ENCODE data around the gene GUCY1A1. TPM values are rescaled to one million over a fixed set of nuclear protein-coding genes. Genes with fewer than 3 reads are reported as not detected.

GUCY1A1 gene
- total RNA-seq, 3 donors from 2014 or later: 7.4 to 213 (median 18.8) TPM

DNA sequence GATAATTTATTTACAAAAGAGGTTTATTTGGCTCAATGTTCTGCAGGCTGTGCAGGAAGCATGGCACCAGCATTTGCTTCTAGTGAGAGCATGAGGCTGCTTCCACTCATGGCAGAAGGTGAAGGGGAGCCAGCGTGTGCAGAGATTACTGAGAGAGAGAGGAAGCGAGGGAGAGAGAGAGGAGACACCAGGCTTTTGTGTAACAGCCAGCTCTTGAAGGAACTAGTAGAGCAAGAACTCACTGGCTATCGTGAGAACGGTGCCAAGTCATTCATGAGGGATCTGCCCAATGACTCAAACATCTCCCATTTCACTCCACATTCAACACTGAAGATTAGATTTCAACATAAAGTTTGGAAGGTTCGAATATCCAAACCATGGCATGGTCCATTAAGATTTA is 12.7 kb downstream of the GUCY1A1 start:
- intact Hi-C loops (cut with DNase I, micrococcal nuclease): no loop called here
- no peaks in the 10 kb centered on the region for H3K9me3 ChIP-seq
- peaks cover 3% of the 10 kb centered on the region for H3K4me1 ChIP-seq (ENCODE audit: low read depth)
- H3K4me3 ChIP-seq: no peak overlapping the region
- H3K36me3 ChIP-seq (ENCODE audit: low read depth): no peaks in the 10 kb centered on the region
- TF ChIP-seq, protein P1, sequence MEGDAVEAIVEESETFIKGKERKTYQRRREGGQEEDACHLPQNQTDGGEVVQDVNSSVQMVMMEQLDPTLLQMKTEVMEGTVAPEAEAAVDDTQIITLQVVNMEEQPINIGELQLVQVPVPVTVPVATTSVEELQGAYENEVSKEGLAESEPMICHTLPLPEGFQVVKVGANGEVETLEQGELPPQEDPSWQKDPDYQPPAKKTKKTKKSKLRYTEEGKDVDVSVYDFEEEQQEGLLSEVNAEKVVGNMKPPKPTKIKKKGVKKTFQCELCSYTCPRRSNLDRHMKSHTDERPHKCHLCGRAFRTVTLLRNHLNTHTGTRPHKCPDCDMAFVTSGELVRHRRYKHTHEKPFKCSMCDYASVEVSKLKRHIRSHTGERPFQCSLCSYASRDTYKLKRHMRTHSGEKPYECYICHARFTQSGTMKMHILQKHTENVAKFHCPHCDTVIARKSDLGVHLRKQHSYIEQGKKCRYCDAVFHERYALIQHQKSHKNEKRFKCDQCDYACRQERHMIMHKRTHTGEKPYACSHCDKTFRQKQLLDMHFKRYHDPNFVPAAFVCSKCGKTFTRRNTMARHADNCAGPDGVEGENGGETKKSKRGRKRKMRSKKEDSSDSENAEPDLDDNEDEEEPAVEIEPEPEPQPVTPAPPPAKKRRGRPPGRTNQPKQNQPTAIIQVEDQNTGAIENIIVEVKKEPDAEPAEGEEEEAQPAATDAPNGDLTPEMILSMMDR (IDR thresholded peaks at IDR 0.05): no peak
- no peak for DNase-seq
- no peak for ATAC-seq

DNA sequence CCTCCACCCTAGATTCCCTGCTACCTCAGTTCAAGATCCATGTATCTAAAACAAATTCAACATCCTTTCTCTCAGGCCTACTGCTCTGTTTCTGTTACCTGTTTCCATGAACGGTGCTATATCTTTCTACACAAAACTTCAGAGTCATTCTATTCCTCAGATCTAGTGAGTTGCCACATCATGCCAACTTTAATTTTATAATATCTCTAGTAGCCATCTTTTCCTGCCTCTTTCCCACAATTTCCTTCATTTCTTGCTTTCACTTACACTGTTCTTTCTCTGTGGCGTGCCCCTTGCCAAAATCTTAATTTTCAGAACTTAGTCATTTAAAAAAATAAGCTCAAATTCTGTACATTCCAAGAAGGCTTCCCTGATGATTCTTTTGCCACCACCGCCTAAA is 15.2 kb downstream of the GUCY1A1 start:
- Histone ChIP-seq H3K4me1 (ENCODE audit: low read depth) (peaks cover 3% of the 10 kb centered on the region), H3K9me3 (no peaks in the 10 kb centered on the region), H3K36me3 (ENCODE audit: low read depth) (no peaks in the 10 kb centered on the region), H3K4me3 (no peak overlapping the region)
- intact Hi-C loops (cut with DNase I, micrococcal nuclease): loop anchor here in 1 of 2 donors (10.0 kb wide), 1 partner anchor 103 kb away; no protein-coding TSS in a partner anchor
- ATAC-seq: no peak
- DNase-seq: no peak
- TF ChIP-seq, protein P1 (IDR thresholded peaks at IDR 0.05): no peak

DNA sequence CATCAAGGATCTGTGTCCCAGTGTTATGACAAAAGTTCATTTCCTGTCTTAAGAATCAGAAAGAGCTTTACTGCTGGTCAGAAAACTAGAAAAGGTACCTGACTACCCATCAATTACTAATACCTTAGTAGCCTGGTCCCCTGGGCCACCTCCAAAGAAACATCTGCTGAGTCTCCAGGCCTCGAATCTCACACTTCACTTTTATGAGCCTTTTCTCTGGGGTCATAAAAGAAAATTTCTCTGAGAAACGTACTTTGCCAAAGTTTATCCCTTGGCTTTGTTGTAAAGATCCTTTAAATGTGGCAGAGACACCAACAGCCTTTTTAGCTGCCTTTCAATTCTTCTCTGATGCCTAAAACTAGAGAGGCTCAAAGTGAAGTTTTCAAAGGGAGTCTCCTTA is 17.8 kb downstream of the GUCY1A1 start:
- ATAC-seq (no peak), DNase-seq (no peak)
- intact Hi-C loops (cut with DNase I, micrococcal nuclease): loop anchor here in 1 of 2 donors (10.0 kb wide), 1 partner anchor 100 kb away; no protein-coding TSS in a partner anchor
- no peak overlapping the region for H3K4me3 ChIP-seq
- H3K9me3 ChIP-seq: no peaks in the 10 kb centered on the region
- peaks cover under 1% of the 10 kb centered on the region for H3K4me1 ChIP-seq (ENCODE audit: low read depth)
- no peaks in the 10 kb centered on the region for H3K36me3 ChIP-seq (ENCODE audit: low read depth)
- TF ChIP-seq, protein P1 (IDR thresholded peaks at IDR 0.05): no peak

DNA sequence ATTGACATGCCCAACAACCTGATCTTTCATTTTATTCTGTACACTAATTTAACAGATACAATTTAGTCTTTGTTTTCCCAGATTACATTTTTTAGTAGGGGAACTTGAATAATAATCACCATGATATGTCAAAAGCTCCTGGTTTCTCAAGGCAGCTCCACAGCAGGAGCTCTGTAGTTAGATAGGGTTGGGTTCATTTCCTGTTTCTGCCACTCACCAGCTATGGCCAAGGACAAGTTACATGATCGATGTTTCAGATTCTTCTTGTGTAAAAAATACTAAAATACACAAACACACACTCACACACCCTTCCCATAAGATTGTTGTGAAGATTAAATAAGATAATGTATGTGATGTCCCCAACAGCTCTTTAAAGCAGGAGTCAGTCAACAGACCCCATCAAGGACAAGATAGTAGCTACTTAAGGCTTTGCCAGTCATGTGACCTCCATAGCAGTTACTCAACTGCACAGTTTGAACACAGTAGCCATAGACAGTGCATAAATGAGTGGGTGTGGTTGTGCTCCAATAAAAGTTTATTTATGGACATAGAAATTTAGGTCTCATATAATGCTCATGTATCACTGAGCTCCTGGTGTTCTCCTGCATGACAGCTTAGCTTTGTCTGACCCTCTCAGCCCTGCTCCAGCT is 18.4 kb downstream of the GUCY1A1 start:
- no peak for ATAC-seq
- Histone ChIP-seq H3K4me3 (no peak overlapping the region), H3K4me1 (ENCODE audit: low read depth) (no peaks in the 10 kb centered on the region), H3K9me3 (no peaks in the 10 kb centered on the region), H3K36me3 (ENCODE audit: low read depth) (no peaks in the 10 kb centered on the region)
- intact Hi-C loops (cut with DNase I, micrococcal nuclease): loop anchor here in 1 of 2 donors (10.0 kb wide), 1 partner anchor 100 kb away; no protein-coding TSS in a partner anchor
- DNase-seq: no peak
- TF ChIP-seq, protein P1 (IDR thresholded peaks at IDR 0.05): no peak

DNA sequence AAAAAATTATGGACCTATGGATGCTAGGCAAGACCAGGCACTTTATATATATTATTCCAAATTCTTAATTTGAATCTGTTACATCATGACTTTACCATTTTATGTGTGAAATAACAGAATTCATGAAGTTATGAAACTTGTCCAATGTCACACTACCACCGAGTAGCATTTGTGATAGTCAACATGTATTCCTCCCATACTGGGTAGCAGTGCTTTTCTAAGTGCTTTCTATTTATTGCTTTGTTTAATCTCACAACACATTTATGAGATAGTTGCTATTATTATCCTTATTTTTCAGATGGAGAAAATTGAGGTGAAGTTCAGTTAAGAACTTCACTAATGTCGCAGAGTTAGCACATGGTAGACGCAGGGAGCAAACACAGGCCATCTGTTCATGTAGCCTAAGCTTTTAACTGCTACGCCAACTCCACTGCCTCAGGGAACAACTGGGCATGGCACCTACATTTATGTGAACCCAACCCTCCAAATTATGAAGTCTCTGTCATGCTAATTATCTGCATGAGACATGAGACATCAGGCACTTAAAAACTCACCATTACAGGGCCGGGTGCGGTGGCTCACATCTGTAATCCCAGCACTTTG is 20.8 kb downstream of the GUCY1A1 start:
- H3K4me1 ChIP-seq (ENCODE audit: low read depth): no peaks in the 10 kb centered on the region
- TF ChIP-seq, protein P1 (IDR thresholded peaks at IDR 0.05): no peak
- ATAC-seq (no peak), DNase-seq (no peak)
- H3K4me3 ChIP-seq: no peak overlapping the region
- H3K9me3 ChIP-seq: no peaks in the 10 kb centered on the region
- H3K36me3 ChIP-seq (ENCODE audit: low read depth): no peaks in the 10 kb centered on the region
- intact Hi-C loops (cut with DNase I, micrococcal nuclease): loop anchor here in 1 of 2 donors (10.0 kb wide), 1 partner anchor 97 kb away; no protein-coding TSS in a partner anchor

Measured in mucosa of descending colon (tissue), 3 donors.